ENCODE results near the gene TMPRSS9.
"Not testable (repeated sequence)": the region's sequence is repeated elsewhere in the genome, so short reads cannot be mapped to it uniquely, and the experiment has no call there.

Gene TMPRSS9

GRCh38 chr19:2342656-2343288 lies 17.3 kb upstream of the TMPRSS9 start:
- DNase-seq: no peak

- DNase-seq: no peak
Observed at GRCh38 chr19:2343289-2343982, 16.6 kb upstream of the TMPRSS9 start.

DNA sequence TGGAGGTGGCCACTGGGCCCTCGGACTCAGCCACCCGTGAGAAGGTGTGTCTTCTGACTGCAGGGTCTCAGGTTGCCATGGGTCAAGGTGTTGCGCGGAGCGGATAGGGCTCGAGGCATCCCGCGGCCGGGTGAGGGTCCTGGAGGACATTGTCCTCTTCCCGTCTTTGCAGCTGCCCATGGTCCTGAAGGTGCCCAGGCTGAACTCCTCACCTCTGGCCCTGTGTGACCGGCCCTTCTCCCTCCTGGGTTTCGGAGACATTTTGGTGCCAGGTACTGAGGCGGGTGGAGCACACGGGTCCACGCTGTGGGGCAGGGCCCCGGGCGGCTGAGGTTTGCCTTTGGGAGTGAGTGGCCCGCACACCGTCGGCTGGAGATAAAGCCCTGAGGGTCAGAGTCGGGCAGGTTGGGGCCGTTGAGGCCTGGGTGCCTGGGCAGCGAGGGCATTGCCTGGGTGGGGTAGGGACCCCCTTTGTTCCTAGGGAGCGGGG lies 15.6 kb upstream of the TMPRSS9 start:
- no peak for DNase-seq

DNA sequence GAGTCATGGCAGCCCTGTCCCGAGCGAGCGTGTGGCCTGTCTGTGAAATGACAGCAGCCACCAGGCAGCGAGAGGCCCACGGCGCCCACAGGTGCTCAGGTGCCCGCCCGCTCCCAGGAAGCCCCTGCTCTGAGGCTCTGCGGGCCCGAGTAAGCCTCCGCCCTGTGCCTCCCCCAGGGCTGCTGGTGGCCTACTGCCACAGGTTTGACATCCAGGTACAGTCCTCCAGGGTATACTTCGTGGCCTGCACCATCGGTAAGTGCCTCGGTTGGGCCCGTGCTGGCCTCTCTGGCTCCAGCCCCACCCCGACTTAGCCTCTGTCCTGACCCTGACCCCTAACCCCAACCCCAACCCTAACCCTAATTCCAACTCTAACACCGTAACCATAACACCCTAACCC lies 15.0 kb upstream of the TMPRSS9 start:
- no peak for DNase-seq

- DNase-seq: no peak
Observed at GRCh38 chr19:2345794-2346663, 14.0 kb upstream of the TMPRSS9 start.

DNA sequence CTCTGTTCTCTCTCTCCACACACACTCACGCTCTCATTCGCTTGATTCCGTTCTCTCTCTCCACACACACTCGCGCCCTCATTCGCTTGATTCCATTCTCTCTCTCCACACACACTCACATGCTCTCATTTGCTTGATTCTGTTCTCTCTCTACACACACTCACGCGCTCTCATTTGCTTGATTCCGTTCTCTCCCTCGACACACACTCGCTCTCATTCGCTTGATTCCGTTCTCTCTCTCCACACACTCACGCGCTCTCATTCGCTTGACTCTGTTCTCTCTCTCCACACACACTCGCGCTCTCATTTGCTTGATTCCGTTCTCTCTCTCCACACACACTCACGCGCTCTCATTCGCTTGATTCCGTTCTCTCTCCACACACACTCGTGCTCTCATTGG lies 10.2 kb upstream of the TMPRSS9 start:
- not testable (repeated sequence) for DNase-seq

DNA sequence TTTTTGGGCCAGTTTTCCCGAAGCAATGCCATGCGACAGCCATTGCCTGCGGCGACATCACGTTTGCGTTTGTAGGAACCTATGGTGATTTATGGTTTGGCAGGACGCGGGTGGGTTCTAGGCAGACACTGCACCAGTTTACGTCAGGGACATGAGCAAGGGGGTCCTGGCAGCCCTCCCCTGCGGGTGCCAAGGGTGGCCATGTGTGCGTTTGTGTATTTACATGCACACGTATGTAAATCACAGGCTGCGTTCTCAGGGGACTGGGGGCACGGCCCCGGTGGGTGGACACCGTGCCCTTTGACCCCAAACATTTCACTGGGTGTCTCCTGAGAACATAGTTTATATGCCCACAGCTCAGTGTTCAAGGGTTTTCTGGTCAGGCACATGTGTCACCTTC lies 9.4 kb upstream of the TMPRSS9 start:
- DNase-seq: no peak

DNA sequence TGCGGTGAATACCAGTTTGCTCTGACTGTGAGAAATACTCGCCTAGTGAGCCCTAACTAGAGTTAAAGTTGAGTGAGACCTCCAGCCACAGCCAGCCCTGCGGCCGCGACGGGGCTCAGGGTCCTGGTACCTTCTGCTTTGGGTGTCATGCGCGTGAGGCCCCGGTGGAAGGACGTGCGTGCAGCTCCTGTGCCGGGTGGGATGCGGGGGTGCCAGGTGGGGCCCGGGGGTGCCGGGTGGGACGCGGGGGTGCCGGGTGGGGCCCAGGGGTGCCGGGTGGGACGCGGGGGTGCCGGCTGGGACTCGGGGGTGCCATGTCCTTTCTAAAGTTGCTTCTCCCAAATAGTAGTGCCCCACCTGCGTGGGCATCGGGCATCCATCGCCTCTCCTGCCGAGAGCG lies 8.5 kb upstream of the TMPRSS9 start:
- DNase-seq: no peak

- no peak for DNase-seq
Observed at GRCh38 chr19:2352121-2352520, 7.9 kb upstream of the TMPRSS9 start.

- no peak for DNase-seq
Observed at GRCh38 chr19:2353159-2353886, 6.7 kb upstream of the TMPRSS9 start.

DNA sequence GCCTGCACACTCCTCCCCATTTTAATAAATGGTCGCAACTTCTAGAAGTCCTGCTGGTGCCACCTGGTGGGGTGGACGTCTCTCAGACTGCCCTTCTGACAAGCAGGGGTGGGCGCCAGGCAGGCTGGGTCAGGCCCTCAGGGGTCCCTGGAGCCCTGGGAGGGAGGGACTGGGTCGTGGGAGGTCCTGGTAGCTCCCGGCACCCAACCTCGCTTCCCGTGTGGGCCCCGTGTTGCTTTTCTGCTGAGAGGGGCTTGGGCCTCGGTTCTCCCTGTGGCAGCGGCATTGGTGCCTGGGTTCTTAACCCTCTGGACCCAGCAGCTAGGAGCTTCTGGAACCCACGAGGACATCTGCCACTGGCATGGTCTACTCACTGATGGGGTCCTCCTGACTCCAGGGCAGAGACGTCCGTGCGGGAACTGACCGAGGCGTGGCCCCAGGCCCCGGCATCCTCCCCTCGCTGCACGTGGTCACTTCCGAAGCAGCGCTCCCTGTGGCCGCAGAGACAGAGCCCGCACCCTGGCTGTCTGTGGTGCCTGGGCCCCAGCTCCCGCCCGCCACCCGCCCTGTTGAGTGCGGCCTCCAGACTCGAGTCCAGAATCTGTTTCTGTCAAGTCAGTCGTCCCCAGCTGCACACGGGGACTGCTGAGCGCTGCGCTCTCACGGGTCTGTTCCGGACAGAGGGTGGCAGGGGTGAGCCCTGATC lies 6.0 kb upstream of the TMPRSS9 start:
- DNase-seq: no peak

DNA sequence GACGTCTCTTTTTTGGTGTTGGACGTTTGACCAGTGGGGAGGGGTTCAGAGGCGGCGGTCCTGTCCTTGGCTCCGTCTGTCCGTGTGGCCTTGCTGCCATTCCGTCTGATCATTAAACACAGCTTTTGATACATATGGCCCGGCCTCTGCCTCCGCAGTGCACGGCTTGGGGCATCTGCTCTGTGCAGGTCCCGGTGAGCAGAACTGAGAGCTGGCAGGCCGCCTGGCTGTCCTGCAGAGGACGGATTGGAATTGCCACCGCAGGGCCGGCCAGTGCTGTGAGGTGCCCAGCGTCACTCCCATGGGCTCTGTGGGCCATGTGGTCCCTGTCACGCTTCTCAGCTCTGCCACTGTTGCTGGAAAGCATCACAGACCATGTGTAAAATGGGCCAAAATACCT lies 5.4 kb upstream of the TMPRSS9 start:
- DNase-seq: no peak

DNA sequence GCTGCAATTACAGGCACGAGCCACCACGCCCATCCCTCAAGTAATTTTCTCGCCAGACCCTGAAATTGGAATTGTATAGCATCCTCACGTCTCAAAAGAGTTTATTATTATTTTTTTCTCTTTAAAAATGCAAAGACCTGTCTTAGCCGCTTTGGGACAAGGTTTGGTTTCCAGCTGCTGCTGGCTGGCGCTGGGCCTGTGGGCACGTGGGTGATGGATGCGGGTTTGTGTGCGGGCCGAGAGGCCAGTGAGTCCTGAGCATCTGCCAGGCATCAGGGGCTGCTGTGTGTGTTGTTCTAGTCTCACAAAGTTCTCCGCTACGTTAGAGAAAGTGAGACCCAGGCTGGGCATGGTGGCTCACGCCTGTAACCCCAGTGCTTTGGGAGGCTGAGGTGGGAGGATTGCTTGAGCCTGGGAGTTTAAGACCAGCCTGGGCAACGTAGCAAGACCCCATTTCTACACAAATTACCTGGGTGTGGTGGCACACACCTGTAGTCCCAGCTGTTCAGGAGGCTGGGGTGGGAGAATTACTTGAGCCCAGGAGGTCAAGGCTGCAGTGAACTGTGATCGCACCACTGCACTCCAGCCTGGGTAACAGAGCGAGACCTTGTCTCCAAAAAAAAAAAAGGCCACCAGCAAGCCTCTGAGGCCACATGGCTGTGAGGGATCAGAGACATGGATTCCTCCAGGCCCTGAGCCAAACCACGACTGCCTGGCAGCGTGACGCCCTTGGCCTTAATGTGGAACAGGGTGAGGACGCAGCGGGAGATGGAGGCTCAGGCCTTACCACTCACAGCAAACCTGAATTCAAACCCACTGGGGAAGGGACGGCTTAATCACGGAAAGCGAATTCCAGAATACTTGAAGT lies 4.7 kb upstream of the TMPRSS9 start:
- DNase-seq: no peak

DNA sequence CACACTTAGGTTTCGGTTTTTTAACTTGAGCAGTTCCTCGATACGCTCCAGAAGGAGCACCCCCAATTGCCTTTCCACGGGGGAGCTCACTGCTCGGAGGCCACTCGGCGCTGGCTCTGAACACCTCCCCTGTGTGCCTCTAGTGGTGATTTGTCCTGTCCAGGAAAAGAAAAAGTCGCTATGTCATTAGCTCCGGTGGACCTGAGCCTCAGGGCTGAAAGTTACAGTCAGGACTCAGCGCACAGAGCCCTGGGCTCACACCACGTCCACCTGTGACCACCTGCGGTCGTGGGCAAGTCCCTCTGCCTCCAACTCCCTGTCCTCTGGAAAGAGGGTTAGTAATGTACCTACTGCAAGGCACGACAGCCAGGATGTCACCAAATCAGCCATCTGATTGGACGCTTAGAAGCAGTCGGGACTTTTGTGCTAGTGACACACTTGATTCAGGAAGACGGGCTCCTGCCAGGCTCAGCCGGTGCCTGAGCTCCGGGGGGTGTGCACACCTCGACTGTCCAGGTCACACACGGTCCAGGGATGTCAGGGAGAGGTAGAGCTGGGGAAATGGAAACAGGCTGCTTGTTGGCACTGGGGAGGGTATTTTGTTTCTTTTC lies 3.9 kb upstream of the TMPRSS9 start:
- no peak for DNase-seq

DNA sequence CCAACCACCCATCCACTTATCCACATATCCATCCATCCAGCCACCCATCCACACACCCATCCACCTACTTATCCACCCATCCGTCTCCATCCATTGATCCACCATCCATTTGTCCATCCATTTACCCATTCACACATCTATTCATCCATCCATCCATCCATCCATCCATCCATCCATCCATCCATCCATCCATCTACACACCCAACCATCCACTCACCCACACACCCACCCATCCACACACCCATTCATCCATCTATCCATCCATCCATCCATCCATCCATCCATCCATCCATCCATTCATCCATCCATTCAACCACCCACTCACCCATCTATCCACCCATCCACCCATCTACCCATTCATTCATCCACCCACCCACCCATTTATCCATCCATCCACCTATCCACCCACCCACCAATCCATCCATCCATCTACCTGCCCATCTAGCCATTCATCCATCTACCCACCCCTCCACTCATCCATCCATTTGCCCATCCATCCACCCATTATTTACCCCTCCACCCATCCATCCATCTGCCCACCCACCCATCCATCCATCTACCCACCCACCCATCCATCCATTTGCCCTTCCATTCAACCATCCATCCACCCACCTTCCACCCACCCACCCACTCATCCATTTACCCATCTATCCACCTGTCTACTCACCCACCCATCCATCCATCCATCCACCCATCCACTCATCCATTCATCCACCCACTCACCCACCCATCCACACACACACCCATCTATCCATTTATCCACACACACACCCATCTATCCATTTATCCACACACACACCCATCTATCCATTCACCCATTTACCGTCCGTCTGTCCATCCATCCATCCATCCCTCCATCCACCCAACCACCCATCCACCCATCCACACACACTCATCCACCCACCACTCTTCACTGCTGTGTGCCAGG lies 2.5 kb upstream of the TMPRSS9 start:
- DNase-seq: no peak

DNA sequence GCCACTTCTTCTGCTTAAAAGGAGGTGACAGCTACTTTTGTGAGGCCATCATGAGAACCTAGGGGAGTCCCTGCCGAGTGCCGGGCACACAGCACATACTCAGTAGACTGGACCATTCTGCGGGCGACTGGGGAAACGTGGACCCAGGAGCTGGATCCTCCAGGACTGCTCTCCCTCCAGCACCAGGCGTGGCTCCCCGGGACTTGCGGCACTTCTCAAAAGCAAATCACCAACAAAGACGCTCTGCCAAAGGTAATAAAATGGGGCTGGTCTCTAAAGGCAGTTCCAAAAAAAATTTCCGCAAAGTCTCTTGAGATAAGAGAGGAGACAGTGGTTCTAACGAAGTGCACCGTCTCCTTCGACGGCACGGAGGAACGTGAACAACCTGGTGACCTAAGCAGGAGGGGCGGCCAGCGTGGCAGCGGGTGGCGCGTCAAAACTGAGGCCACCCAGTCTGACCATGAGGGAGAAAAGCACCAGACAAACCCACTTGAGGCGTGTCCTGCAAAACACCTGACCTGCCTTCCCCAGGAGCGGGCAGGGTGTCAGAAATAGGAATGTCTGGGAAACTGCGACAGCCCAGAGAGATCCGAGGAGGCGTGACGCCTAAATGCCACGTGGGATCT lies 1.4 kb upstream of the TMPRSS9 start:
- no peak for DNase-seq

- no peak for DNase-seq
Observed at GRCh38 chr19:2360833-2361232, 768 bp downstream of the TMPRSS9 start.

- DNase-seq: no peak
Observed at GRCh38 chr19:2361246-2362045, 1.4 kb downstream of the TMPRSS9 start.
